ENCODE results near the gene SLC5A9. TPM values are rescaled to one million over a fixed set of nuclear protein-coding genes. Genes with fewer than 3 reads are reported as not detected.

The SLC5A9 gene
- total and polyA plus RNA-seq, 2 experiments from 2014 or later = not detected

DNA sequence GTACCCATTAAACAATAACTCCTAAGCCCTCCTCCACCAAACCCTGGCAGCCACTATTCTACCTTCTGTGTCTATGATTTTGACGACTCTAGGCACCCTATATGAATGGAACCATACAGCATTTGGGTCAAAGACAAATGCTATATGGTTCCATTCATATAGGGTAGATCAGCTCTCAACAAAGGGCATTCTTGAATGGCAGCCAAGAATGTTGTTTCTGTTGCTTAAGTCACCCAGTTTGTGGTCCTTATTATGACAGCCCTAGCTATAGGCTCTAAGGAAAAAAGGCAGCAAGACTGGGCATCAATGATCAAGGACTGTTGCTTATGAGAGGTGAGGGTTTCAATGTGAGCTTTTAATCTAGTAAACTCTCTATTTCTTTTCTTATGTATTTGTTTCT lies 4.7 kb upstream of the SLC5A9 start:
- no peak overlapping the region for H2AFZ ChIP-seq
- no peaks in the 10 kb centered on the region for H3K36me3 ChIP-seq (ENCODE audit: low read depth)
- no peaks in the 10 kb centered on the region for H3K4me1 ChIP-seq (ENCODE audit: insufficient read depth)
- no peaks in the 10 kb centered on the region for H3K27me3 ChIP-seq (replicated peaks; ENCODE audit: insufficient read depth)
- H4K20me1 ChIP-seq (ENCODE audit: insufficient read depth) = no peaks in the 10 kb centered on the region
- H3F3A ChIP-seq (ENCODE audit: insufficient read depth) = no peaks in the 10 kb centered on the region
- no peak overlapping the region for H3K4me2 ChIP-seq (ENCODE audit: unreplicated experiment)
- no peak overlapping the region for H3K9ac ChIP-seq
- H3K27ac ChIP-seq = no peak overlapping the region
- no peak overlapping the region for H3K4me3 ChIP-seq
- 50 to 60% methylated on average over 1 of the region's 1 CpG for WGBS, 2 experiments (ENCODE audit: low coverage in 1 of 2, low lambda C conversion rate in 2 of 2, missing lambda C conversion rate in 2 of 2)
- H3K9me3 ChIP-seq (ENCODE audit: low read depth) = no peaks in the 10 kb centered on the region
- no peaks in the 10 kb centered on the region for H3K79me2 ChIP-seq (ENCODE audit: insufficient read depth)
- in situ Hi-C loops (cut with MboI) = no loop called here
- DNase-seq = no peak
- no peaks in the 10 kb centered on the region for H3K9me2 ChIP-seq (ENCODE audit: insufficient read depth)
- TF ChIP-seq EZH2 (IDR thresholded peaks at IDR 0.05; ENCODE audit: insufficient read depth, poor library complexity, severe bottlenecking) (no peak), EZH2phosphoT487 (IDR thresholded peaks at IDR 0.05; ENCODE audit: insufficient read depth, low read depth) (no peak)

DNA sequence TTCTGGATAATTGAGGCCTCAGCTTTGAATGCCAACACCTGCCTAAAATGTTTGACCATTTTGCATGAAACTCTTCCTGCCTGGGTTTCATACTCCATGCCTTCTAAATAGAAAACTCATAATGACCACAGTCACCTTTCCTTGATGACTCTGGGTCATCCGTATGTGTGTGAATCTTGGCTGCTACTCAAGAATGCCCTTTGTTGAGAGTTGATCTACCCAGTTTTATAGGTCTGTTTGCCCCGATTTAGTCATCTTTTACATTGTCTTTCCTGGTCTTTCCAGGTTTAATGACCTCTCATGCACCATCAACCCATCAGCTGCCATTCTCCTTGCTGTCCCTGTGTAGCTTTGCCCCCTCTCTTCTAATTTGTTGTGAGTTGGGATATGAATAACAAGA lies 2.7 kb upstream of the SLC5A9 start:
- Histone ChIP-seq H3K79me2 (ENCODE audit: insufficient read depth) (no peaks in the 10 kb centered on the region), H4K20me1 (ENCODE audit: insufficient read depth) (no peaks in the 10 kb centered on the region), H3K27me3 (replicated peaks; ENCODE audit: insufficient read depth) (no peaks in the 10 kb centered on the region), H3K27ac (no peak overlapping the region), H3K9me3 (ENCODE audit: low read depth) (no peaks in the 10 kb centered on the region), H2AFZ (no peak overlapping the region), H3F3A (ENCODE audit: insufficient read depth) (no peaks in the 10 kb centered on the region), H3K4me2 (ENCODE audit: unreplicated experiment) (no peak overlapping the region), H3K9me2 (ENCODE audit: insufficient read depth) (no peaks in the 10 kb centered on the region), H3K4me3 (no peak overlapping the region), H3K4me1 (ENCODE audit: insufficient read depth) (no peaks in the 10 kb centered on the region), H3K9ac (no peak overlapping the region), H3K36me3 (ENCODE audit: low read depth) (no peaks in the 10 kb centered on the region)
- no peak for DNase-seq
- in situ Hi-C loops (cut with MboI) = no loop called here
- 42 to 43% methylated on average over 2 of the region's 2 CpGs for WGBS, 2 experiments (ENCODE audit: low coverage in 1 of 2, low lambda C conversion rate in 2 of 2, missing lambda C conversion rate in 2 of 2)
- TF ChIP-seq EZH2phosphoT487 (IDR thresholded peaks at IDR 0.05; ENCODE audit: insufficient read depth, low read depth) (no peak), EZH2 (IDR thresholded peaks at IDR 0.05; ENCODE audit: insufficient read depth, poor library complexity, severe bottlenecking) (no peak)

DNA sequence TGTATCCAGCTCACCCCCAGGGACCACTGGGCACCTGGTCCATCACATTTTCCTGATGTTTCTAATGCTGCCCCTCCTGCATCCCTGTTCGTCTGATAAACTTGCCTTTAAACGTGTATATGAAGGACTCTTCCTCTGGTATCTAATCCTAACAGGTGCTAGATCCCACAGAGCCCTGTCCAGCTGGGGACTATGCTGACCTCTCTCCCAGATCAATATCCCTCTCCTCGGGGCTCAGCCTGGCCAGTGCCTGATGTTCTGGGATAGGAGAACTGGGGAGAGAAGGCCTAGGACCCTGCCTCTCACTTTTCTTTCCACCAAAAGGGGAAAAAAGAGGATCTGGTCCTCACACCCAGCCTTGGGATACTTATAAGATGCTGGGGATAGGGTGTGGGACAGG lies 1.4 kb upstream of the SLC5A9 start:
- H3K79me2 ChIP-seq (ENCODE audit: insufficient read depth) = no peaks in the 10 kb centered on the region
- in situ Hi-C loops (cut with MboI) = no loop called here
- no peak overlapping the region for H3K4me2 ChIP-seq (ENCODE audit: unreplicated experiment)
- no peak overlapping the region for H3K27ac ChIP-seq
- no peaks in the 10 kb centered on the region for H3K9me3 ChIP-seq (ENCODE audit: low read depth)
- H3K9ac ChIP-seq = no peak overlapping the region
- H3K4me3 ChIP-seq = no peak overlapping the region
- no peaks in the 10 kb centered on the region for H3K36me3 ChIP-seq (ENCODE audit: low read depth)
- no peak for DNase-seq
- no peaks in the 10 kb centered on the region for H3K4me1 ChIP-seq (ENCODE audit: insufficient read depth)
- WGBS, 2 experiments (ENCODE audit: low coverage in 1 of 2, low lambda C conversion rate in 2 of 2, missing lambda C conversion rate in 2 of 2) = 32 to 49% methylated on average over 3 of the region's 3 CpGs
- no peaks in the 10 kb centered on the region for H3K9me2 ChIP-seq (ENCODE audit: insufficient read depth)
- no peak overlapping the region for H2AFZ ChIP-seq
- H4K20me1 ChIP-seq (ENCODE audit: insufficient read depth) = no peaks in the 10 kb centered on the region
- TF ChIP-seq EZH2 (IDR thresholded peaks at IDR 0.05; ENCODE audit: insufficient read depth, poor library complexity, severe bottlenecking) (no peak), EZH2phosphoT487 (IDR thresholded peaks at IDR 0.05; ENCODE audit: insufficient read depth, low read depth) (no peak)
- H3K27me3 ChIP-seq (replicated peaks; ENCODE audit: insufficient read depth) = no peaks in the 10 kb centered on the region
- H3F3A ChIP-seq (ENCODE audit: insufficient read depth) = no peaks in the 10 kb centered on the region

DNA sequence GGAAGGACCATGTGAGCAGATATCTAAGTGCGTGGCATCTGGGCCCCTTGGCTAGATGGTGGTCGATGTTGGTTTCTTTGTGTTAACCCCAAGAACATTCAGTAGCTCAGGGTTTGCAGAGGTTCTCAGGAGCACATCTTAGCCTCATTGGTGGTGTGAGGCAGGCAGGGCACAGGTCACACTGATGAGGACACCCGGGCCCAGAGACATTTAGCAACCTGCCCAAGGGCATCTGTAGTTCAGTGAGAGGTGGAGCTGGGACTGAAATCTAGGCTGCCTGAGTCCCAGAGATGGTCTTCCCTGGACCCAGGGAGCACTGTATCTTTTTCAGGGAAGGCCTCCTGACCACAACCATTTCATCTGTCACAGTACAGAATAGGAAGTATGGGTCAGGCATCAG lies 859 bp upstream of the SLC5A9 start:
- DNase-seq = no peak
- Histone ChIP-seq H3K9ac (no peak overlapping the region), H3F3A (ENCODE audit: insufficient read depth) (no peaks in the 10 kb centered on the region), H2AFZ (no peak overlapping the region), H3K4me3 (no peak overlapping the region), H3K36me3 (ENCODE audit: low read depth) (no peaks in the 10 kb centered on the region), H3K27ac (no peak overlapping the region), H3K9me3 (ENCODE audit: low read depth) (no peaks in the 10 kb centered on the region), H3K79me2 (ENCODE audit: insufficient read depth) (no peaks in the 10 kb centered on the region), H4K20me1 (ENCODE audit: insufficient read depth) (no peaks in the 10 kb centered on the region), H3K4me2 (ENCODE audit: unreplicated experiment) (no peak overlapping the region), H3K9me2 (ENCODE audit: insufficient read depth) (no peaks in the 10 kb centered on the region), H3K4me1 (ENCODE audit: insufficient read depth) (no peaks in the 10 kb centered on the region), H3K27me3 (replicated peaks; ENCODE audit: insufficient read depth) (no peaks in the 10 kb centered on the region)
- WGBS, 2 experiments (ENCODE audit: low coverage in 1 of 2, low lambda C conversion rate in 2 of 2, missing lambda C conversion rate in 2 of 2) = 42 to 45% methylated on average over 3 of the region's 3 CpGs
- in situ Hi-C loops (cut with MboI) = no loop called here
- no peak for TF ChIP-seq EZH2 (IDR thresholded peaks at IDR 0.05; ENCODE audit: insufficient read depth, poor library complexity, severe bottlenecking)
- TF ChIP-seq EZH2phosphoT487 (IDR thresholded peaks at IDR 0.05; ENCODE audit: insufficient read depth, low read depth) = no peak

All from GM23248 (cell line).